AG10803 (cell line): ENCODE results near the gene RNU11.
A peak's percentile ranks its signal among the peaks of the same experiment; 100 is the strongest.
"Not testable (repeated sequence)": the region's sequence is repeated elsewhere in the genome, so short reads cannot be mapped to it uniquely, and the experiment has no call there.

Source experiments
- DNase-seq: peaks from one replicate; pipeline ENCODE4 v3.0.0; 2010; ENCODE audit warnings: low read depth
- H3K4me3 ChIP-seq: 2 replicates; pipeline ENCODE4 v1.5.1; 2011; ENCODE audit warnings: mild to moderate bottlenecking, low read length, control low read depth
- CTCF ChIP-seq: conservative IDR thresholded peaks from 2 replicates; pipeline ENCODE4 v1.5.1; 2011; ENCODE audit warnings: mild to moderate bottlenecking, low read length, control low read depth, inconsistent platforms

The RNU11 gene

GRCh38 chr1:28668191-28668955 lies 20.0 kb downstream of the RNU11 start, which contains the start of gene GMEB1:
Gene GMEB1, plus strand, starts transcription at chr1:28668784. Its CDS starts 14,829 bp downstream, at chr1:28683613.
- DNase-seq, result peak; percentile 84
- H3K4me3 ChIP-seq, result peak within 1 kb of the TSS; percentile 82
- peak; percentile 9 for TF ChIP-seq CTCF

GRCh38 chr1:28668956-28669723 lies 20.7 kb downstream of the RNU11 start:
- DNase-seq, result peak; percentile 70
- peak overlapping the region; percentile 82 for H3K4me3 ChIP-seq
- no peak for TF ChIP-seq CTCF

GRCh38 chr1:28671254-28671780 lies 22.9 kb downstream of the RNU11 start:
- H3K4me3 ChIP-seq, result no peak overlapping the region
- TF ChIP-seq CTCF, result no peak
- no peak for DNase-seq

- DNase-seq, H3K4me3 ChIP-seq: not testable (repeated sequence)
Measured at GRCh38 chr1:28672971-28673370, 24.6 kb downstream of the RNU11 start.

GRCh38 chr1:28675924-28676257 lies 27.5 kb downstream of the RNU11 start:
- TF ChIP-seq CTCF, result no peak
- no peak overlapping the region for H3K4me3 ChIP-seq
- DNase-seq, result no peak

- no peak for TF ChIP-seq CTCF
- no peak for DNase-seq
- H3K4me3 ChIP-seq, result no peak overlapping the region
Measured at GRCh38 chr1:28680151-28680550, 31.8 kb downstream of the RNU11 start.

GRCh38 chr1:28682840-28683239 lies 34.4 kb downstream of the RNU11 start:
- no peak for TF ChIP-seq CTCF
- no peak overlapping the region for H3K4me3 ChIP-seq

More at GRCh38 chr1:28682840-28683239, 34.4 kb downstream of the RNU11 start:
- DNase-seq, result no peak
